Measurements from ENCODE around the gene PTPN14. TPM values are rescaled to one million over a fixed set of nuclear protein-coding genes. Genes with fewer than 3 reads are reported as not detected.

Gene PTPN14
- total RNA-seq, 1 experiment from 2014 or later: 209 TPM

GRCh38 chr1:214389734-214390133, 161.7 kb downstream of the PTPN14 start:
- Histone ChIP-seq H3K36me3 (ENCODE audit: control insufficient read depth, insufficient read depth, low read length) (peaks cover 51% of the 10 kb centered on the region), H3K4me3 (ENCODE audit: low read depth in 2 of 2, low read length in 2 of 2) (no peak overlapping the region), H3K9me3 (ENCODE audit: control insufficient read depth, insufficient read depth, low read depth, low read length) (no peaks in the 10 kb centered on the region), H3K27ac (ENCODE audit: low read length) (no peak overlapping the region), H3K27me3 (ENCODE audit: control insufficient read depth, insufficient read depth, low read length) (no peaks in the 10 kb centered on the region), H3K4me1 (ENCODE audit: control insufficient read depth, insufficient read depth, low read length) (no peaks in the 10 kb centered on the region)
- intact Hi-C loops (cut with micrococcal nuclease; ENCODE audit: unreplicated experiment): no loop called here
- ChIA-PET CTCF (no interaction called here), POLR2A (no interaction called here)
- DNase-seq (ENCODE audit: low read depth, low spot score): no peak
- TF ChIP-seq CTCF (IDR thresholded peaks at IDR 0.05): no peak
- no peak for ATAC-seq
- no TSS peak for BruUV-seq (replicated peaks)
- in situ Hi-C loops (cut with HindIII; ENCODE audit: low pct_unique_long_range_greater_than_20kb, low sequenced_read_pairs): no loop called here

- POLR2A ChIA-PET: interaction anchor here (0.6 to 1.0 kb wide), 2 partner anchors 49 to 93 kb away, joined by 3 read pairs; no protein-coding TSS in a partner anchor
- Histone ChIP-seq H3K4me3 (ENCODE audit: low read depth in 2 of 2, low read length in 2 of 2) (no peak overlapping the region), H3K27ac (ENCODE audit: low read length) (no peak overlapping the region), H3K27me3 (ENCODE audit: control insufficient read depth, insufficient read depth, low read length) (no peaks in the 10 kb centered on the region), H3K36me3 (ENCODE audit: control insufficient read depth, insufficient read depth, low read length) (peaks cover 48% of the 10 kb centered on the region), H3K4me1 (ENCODE audit: control insufficient read depth, insufficient read depth, low read length) (no peaks in the 10 kb centered on the region), H3K9me3 (ENCODE audit: control insufficient read depth, insufficient read depth, low read depth, low read length) (no peaks in the 10 kb centered on the region)
- DNase-seq (ENCODE audit: low read depth, low spot score) (no peak), ATAC-seq (no peak)
- in situ Hi-C loops (cut with HindIII; ENCODE audit: low pct_unique_long_range_greater_than_20kb, low sequenced_read_pairs): no loop called here
- intact Hi-C loops (cut with micrococcal nuclease; ENCODE audit: unreplicated experiment): no loop called here
- TF ChIP-seq REST (IDR thresholded peaks at IDR 0.05; ENCODE audit: insufficient read depth in 1 of 2, low read depth in 2 of 2, low read length in 1 of 2): no peak
- no peak for TF ChIP-seq POLR2AphosphoS5 (IDR thresholded peaks at IDR 0.05; ENCODE audit: low read depth, low read length)
- no peak for TF ChIP-seq TCF7L2 (IDR thresholded peaks at IDR 0.05; ENCODE audit: low read depth, low read length)
- no peak for TF ChIP-seq SIN3A (IDR thresholded peaks at IDR 0.05; ENCODE audit: borderline replicate concordance, insufficient read depth, low read depth, low read length)
- TF ChIP-seq CTCF (IDR thresholded peaks at IDR 0.05): no peak
- BruUV-seq (replicated peaks): no TSS peak
- CTCF ChIA-PET: no interaction called here
Observed at GRCh38 chr1:214386747-214387146, 164.7 kb downstream of the PTPN14 start.

Measured in Panc1 (cell line).